DOHH2 (cell line): ENCODE measurements around the gene IRF2BP2.

ENCODE experiments used
- H3F3A ChIP-seq: fragments of 200-600 bp; sonication (generic), shearing (Covaris generic); 2 replicates; pipeline ENCODE4 v1.6.0; 2016; ENCODE audit warnings: antibody characterized with exemption, mild to moderate bottlenecking; ENCODE audit not compliant: control insufficient read depth, insufficient read depth
- H3K27ac ChIP-seq: fragments of 200-600 bp; sonication (generic); 2 replicates; pipeline ENCODE4 v1.5.1; 2014; ENCODE audit warnings: low read depth, mild to moderate bottlenecking, low read length, moderate library complexity
- H3K27me3 ChIP-seq: fragments of 200-600 bp; sonication (generic); 2 replicates; pipeline ENCODE4 v1.6.1; 2014; ENCODE audit warnings: mild to moderate bottlenecking, low read length, mixed read lengths; ENCODE audit not compliant: control insufficient read depth
- H3K36me3 ChIP-seq: fragments of 200-600 bp; sonication (generic); 2 replicates; pipeline ENCODE4 v1.6.1; 2014; ENCODE audit warnings: mild to moderate bottlenecking, low read length, moderate library complexity, mixed read lengths; ENCODE audit not compliant: control insufficient read depth
- H3K4me1 ChIP-seq: fragments of 200-600 bp; sonication (generic); 2 replicates; pipeline ENCODE4 v1.6.1; 2014; ENCODE audit warnings: mild to moderate bottlenecking, low read length, mixed read lengths; ENCODE audit not compliant: control insufficient read depth
- H3K4me2 ChIP-seq: fragments of 200-600 bp; sonication (generic); 2 replicates; pipeline ENCODE4 v1.6.0; 2014; ENCODE audit warnings: mild to moderate bottlenecking, low read length, moderate library complexity
- H3K4me3 ChIP-seq: fragments of 200-600 bp; sonication (generic); 2 replicates; pipeline ENCODE4 v1.5.1; 2014; ENCODE audit warnings: mild to moderate bottlenecking, low read length, mixed read lengths
- H3K79me2 ChIP-seq: fragments of 200-600 bp; sonication (generic); 2 replicates; pipeline ENCODE4 v1.6.1; 2014; ENCODE audit warnings: mild to moderate bottlenecking, low read length, mixed read lengths; ENCODE audit not compliant: control insufficient read depth
- H3K9me2 ChIP-seq: fragments of 200-600 bp; sonication (generic); replicated peaks from 2 replicates; pipeline ENCODE4 v1.6.1; 2014; ENCODE audit warnings: mild to moderate bottlenecking, low read length, mixed read lengths; ENCODE audit not compliant: control insufficient read depth
- H3K9me3 ChIP-seq: fragments of 200-600 bp; sonication (generic); 2 replicates; pipeline ENCODE4 v1.6.1; 2014; ENCODE audit warnings: antibody characterized with exemption, low read length, mixed read lengths; ENCODE audit not compliant: control insufficient read depth, insufficient read depth
- H4K20me1 ChIP-seq: fragments of 200-600 bp; sonication (generic); 2 replicates; pipeline ENCODE4 v1.6.0; 2014; ENCODE audit warnings: low read depth, mild to moderate bottlenecking, antibody characterized with exemption, low read length, moderate library complexity; ENCODE audit not compliant: control insufficient read depth, insufficient read depth
- CTCF ChIP-seq: fragments of 200-600 bp; sonication (generic); IDR thresholded peaks from one replicate; pipeline ENCODE4 v1.5.1; 2014; ENCODE audit warnings: antibody characterized with exemption, mild to moderate bottlenecking, low read depth, low read length; ENCODE audit not compliant: poor library complexity, severe bottlenecking
- EZH2phosphoT487 ChIP-seq: fragments of 200-600 bp; sonication (generic); IDR thresholded peaks from 2 replicates; pipeline ENCODE4 v1.6.1; 2017; ENCODE audit warnings: borderline replicate concordance, mild to moderate bottlenecking, antibody characterized with exemption, low read length, moderate library complexity, mixed read lengths

Gene IRF2BP2

GRCh38 chr1:234606784-234607108 lies 3.2 kb downstream of the IRF2BP2 start:
- Histone ChIP-seq H3K4me3 (no peak overlapping the region), H3K4me1 (peaks cover 46% of the 10 kb centered on the region), H3K79me2 (no peaks in the 10 kb centered on the region), H3K4me2 (no peak overlapping the region), H3K9me3 (no peaks in the 10 kb centered on the region), H3K27me3 (peaks cover 73% of the 10 kb centered on the region), H3F3A (peaks cover 11% of the 10 kb centered on the region), H3K9me2 (no peaks in the 10 kb centered on the region), H3K36me3 (no peaks in the 10 kb centered on the region), H4K20me1 (no peaks in the 10 kb centered on the region), H3K27ac (no peak overlapping the region)
- no peak for TF ChIP-seq EZH2phosphoT487
- TF ChIP-seq CTCF, result no peak

- Histone ChIP-seq H3K27ac (no peak overlapping the region), H3K4me1 (peaks cover 46% of the 10 kb centered on the region), H3K9me2 (no peaks in the 10 kb centered on the region), H3K9me3 (no peaks in the 10 kb centered on the region), H3K4me2 (no peak overlapping the region), H3K79me2 (no peaks in the 10 kb centered on the region), H4K20me1 (no peaks in the 10 kb centered on the region), H3K4me3 (no peak overlapping the region), H3K36me3 (no peaks in the 10 kb centered on the region), H3K27me3 (peaks cover 68% of the 10 kb centered on the region), H3F3A (peaks cover 10% of the 10 kb centered on the region)
- TF ChIP-seq EZH2phosphoT487 (no peak), CTCF (no peak)
These were observed 3.8 kb downstream of the IRF2BP2 start for GRCh38 chr1:234605983-234606783.

- TF ChIP-seq EZH2phosphoT487 (0 out of 2 replicates have a peak, but pooled peaks have one; percentile 19), CTCF (no peak)
- peaks cover 46% of the 10 kb centered on the region for H3K4me1 ChIP-seq
- peaks cover 16% of the 10 kb centered on the region for H3F3A ChIP-seq
- H3K27ac ChIP-seq, result no peak overlapping the region
- no peak overlapping the region for H3K4me3 ChIP-seq
- no peaks in the 10 kb centered on the region for H3K9me2 ChIP-seq
- no peaks in the 10 kb centered on the region for H3K9me3 ChIP-seq
- peaks cover 61% of the 10 kb centered on the region for H3K27me3 ChIP-seq
- H3K79me2 ChIP-seq, result no peaks in the 10 kb centered on the region
- no peaks in the 10 kb centered on the region for H4K20me1 ChIP-seq
- no peak overlapping the region for H3K4me2 ChIP-seq
- H3K36me3 ChIP-seq, result no peaks in the 10 kb centered on the region
These were observed 4.5 kb downstream of the IRF2BP2 start for GRCh38 chr1:234605399-234605982.
